GM19324 (cell line): ENCODE data around the gene RUSF1.
A peak's percentile ranks its signal among the peaks of the same experiment; 100 is the strongest.
"Not testable (repeated sequence)": the region's sequence is repeated elsewhere in the genome, so short reads cannot be mapped to it uniquely, and the experiment has no call there.

Experiments used
- ATAC-seq: cut with Tn5 transposase; IDR thresholded peaks from one replicate; pipeline ENCODE4 v1.9.1; 2021; ENCODE audit warnings: mild to moderate bottlenecking, moderate library complexity; ENCODE audit not compliant: unreplicated experiment, low FRiP score

Gene RUSF1

GRCh38 chr16:31458073-31458843, 49.9 kb downstream of the RUSF1 start:
- peak; percentile 2 for ATAC-seq

GRCh38 chr16:31456988-31457360, 51.2 kb downstream of the RUSF1 start:
- ATAC-seq = no peak

GRCh38 chr16:31455601-31456314, 52.4 kb downstream of the RUSF1 start:
- no peak for ATAC-seq

- ATAC-seq = no peak
These were observed 54.7 kb downstream of the RUSF1 start for GRCh38 chr16:31453255-31454204.

- ATAC-seq = no peak
These were observed 55.5 kb downstream of the RUSF1 start for GRCh38 chr16:31452631-31453106.

- no peak for ATAC-seq
These were observed 56.4 kb downstream of the RUSF1 start for GRCh38 chr16:31451681-31452351.

- no peak for ATAC-seq
These were observed 57.0 kb downstream of the RUSF1 start for GRCh38 chr16:31451201-31451600.

GRCh38 chr16:31445931-31446330, 62.3 kb downstream of the RUSF1 start:
- ATAC-seq = not testable (repeated sequence)

GRCh38 chr16:31441956-31442355, 66.2 kb downstream of the RUSF1 start:
- ATAC-seq = no peak

- no peak for ATAC-seq
These were observed 67.5 kb downstream of the RUSF1 start for GRCh38 chr16:31440516-31441184.

GRCh38 chr16:31439519-31439918, 68.7 kb downstream of the RUSF1 start:
- no peak for ATAC-seq
